Measurements from ENCODE around the gene IGSF22. TPM values are rescaled to one million over a fixed set of nuclear protein-coding genes. Genes with fewer than 3 reads are reported as not detected.

Gene IGSF22
- total and polyA plus RNA-seq, 2 of the 8 experiments (the other 6 are each of a cell fraction or from before 2014, with no cell fraction given): 0.14 TPM; not detected in 1

DNA sequence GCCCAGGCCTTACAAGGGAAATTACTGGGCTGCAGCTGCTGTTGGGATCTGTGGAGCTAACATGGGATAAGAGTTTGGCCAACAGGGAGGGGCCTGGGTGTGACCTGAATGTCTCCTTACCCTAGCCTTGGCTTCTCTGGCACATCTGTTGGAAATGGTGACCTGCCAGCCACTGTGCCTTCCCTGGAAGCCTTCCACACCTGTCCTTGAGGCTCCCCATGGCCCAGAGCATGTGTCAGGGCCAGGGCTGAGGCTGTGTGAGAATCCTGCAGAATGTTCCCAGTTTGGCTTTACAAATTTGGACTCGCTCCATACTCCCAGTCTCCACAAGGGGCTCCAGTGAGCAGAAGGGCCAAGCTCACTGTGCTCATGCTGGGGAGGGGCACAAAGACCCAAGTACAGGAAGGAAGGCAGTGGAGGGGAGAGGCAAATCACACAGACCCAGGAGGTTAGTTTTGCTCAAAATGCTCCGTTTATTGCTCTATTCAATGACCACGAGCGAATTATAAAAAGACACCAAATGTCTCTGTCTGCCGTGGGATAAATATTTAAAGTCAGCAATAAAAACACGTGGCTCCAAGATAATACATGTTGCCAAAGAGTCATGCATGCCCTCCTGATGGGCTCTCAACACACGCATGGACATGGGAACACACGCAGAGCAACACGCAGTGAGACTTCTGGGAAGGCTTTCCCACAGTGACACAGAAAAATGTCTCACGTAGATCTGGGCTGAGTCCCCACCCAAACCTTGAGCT lies 1.7 kb upstream of the IGSF22 start:
- ChIA-PET CTCF (ENCODE audit: partially characterized antibody) (interaction anchor here (0.6 to 11.9 kb wide), 32 partner anchors 11 to 202 kb away, joined by 3 to 225 read pairs (median 4); partner anchors contain the start of gene TMEM86A), POLR2A (ENCODE audit: partially characterized antibody) (interaction anchor here (1.0 to 1.5 kb wide), 3 partner anchors 13 to 29 kb away, joined by 3 read pairs; partner anchors contain the start of gene TMEM86A)
- Histone ChIP-seq H3K79me2 (ENCODE audit: control insufficient read depth in 1 of 2, insufficient read depth in 2 of 2, low read length in 2 of 2) (no peaks in the 10 kb centered on the region), H3K4me3 (ENCODE audit: extremely low read depth in 1 of 4, insufficient read depth in 2 of 4, low read depth in 3 of 4, low read length in 4 of 4) (no peak overlapping the region), H3K36me3 (ENCODE audit: control insufficient read depth in 2 of 4, insufficient read depth in 4 of 4, low read length in 3 of 4) (no peaks in the 10 kb centered on the region; a peak in 1 of 8 replicates), H3K4me2 (ENCODE audit: insufficient read depth in 1 of 2, low read depth in 2 of 2, low read length in 2 of 2) (no peak overlapping the region), H3K27ac (ENCODE audit: low read depth, low read length) (no peak overlapping the region), H3K4me1 (replicated peaks in 1 of 4; ENCODE audit: control insufficient read depth in 3 of 4, insufficient read depth in 4 of 4, low read length in 3 of 4) (peaks cover 0 to 20% (median 14%) of the 10 kb centered on the region in 4 experiments; a peak in 5 of 7 replicates), H2BK20ac (ENCODE audit: low read length) (peak overlapping the region; percentile 80), H4K5ac (ENCODE audit: insufficient read length, low read depth, low read length) (no peak overlapping the region), H2BK15ac (ENCODE audit: low read length) (peak overlapping the region; percentile 66; the same call in 1 of the 2 replicates), H3K9ac (replicated peaks in 1 of 4; ENCODE audit: extremely low read depth in 1 of 4, low read depth in 3 of 4, low read length in 3 of 4) (no peak overlapping the region), H3K23ac (ENCODE audit: insufficient read length) (no peak overlapping the region), H3K23me2 (ENCODE audit: low read depth, low read length) (no peaks in the 10 kb centered on the region), H3K4ac (replicated peaks; ENCODE audit: insufficient read length, low read depth, low read length) (no peak overlapping the region), H2AK5ac (ENCODE audit: low read depth, low read length) (peak overlapping the region; percentile 17; the same call in 1 of the 2 replicates), H2BK12ac (ENCODE audit: low read depth, low read length) (0 out of 2 replicates have a peak overlapping the region, but pooled peaks have one; percentile 10), H3K27me3 (replicated peaks in 1 of 4; ENCODE audit: control insufficient read depth in 3 of 4, extremely low read depth in 1 of 4, insufficient read depth in 3 of 4, low read length in 3 of 4) (no peaks in the 10 kb centered on the region), H4K91ac (replicated peaks; ENCODE audit: insufficient read length, low read length) (no peak overlapping the region), H2AFZ (ENCODE audit: low read length) (peak overlapping the region; percentile 31; the same call in 1 of the 2 replicates), H3K9me3 (ENCODE audit: insufficient read depth in 2 of 2, low read depth in 1 of 2, low read length in 1 of 2) (no peaks in the 10 kb centered on the region), H4K20me1 (replicated peaks in 1 of 2; ENCODE audit: control insufficient read depth in 1 of 2, insufficient read depth in 2 of 2, low read length in 2 of 2) (no peaks in the 10 kb centered on the region), H2BK5ac (ENCODE audit: low read depth, low read length) (0 out of 2 replicates have a peak overlapping the region, but pooled peaks have one; percentile 52), H2BK120ac (replicated peaks; ENCODE audit: low read depth, low read length) (no peak overlapping the region), H3K14ac (ENCODE audit: insufficient read length) (no peak overlapping the region), H3K56ac (replicated peaks; ENCODE audit: insufficient read length, low read depth, low read length) (no peak overlapping the region), H3K18ac (ENCODE audit: extremely low read depth, low read length) (peak overlapping the region; percentile 55), H4K8ac (ENCODE audit: extremely low read depth, insufficient read depth, low read length) (no peak overlapping the region), H3K79me1 (ENCODE audit: low read depth, low read length) (no peaks in the 10 kb centered on the region)
- peak in 1 of 2 experiments; percentile 85 for DNase-seq (ENCODE audit: low read depth in 1 of 2, low spot score in 2 of 2)
- peak; percentile 81 for FAIRE-seq
- WGBS, 2 experiments (ENCODE audit: extremely low coverage in 1 of 2, insufficient coverage in 1 of 2, insufficient read length in 1 of 2, insufficient replicate concordance in 2 of 2, low coverage in 1 of 2, low lambda C conversion rate in 2 of 2, missing lambda C conversion rate in 1 of 2): 48% methylated on average over 9 of the region's 10 CpGs; no CpG with 5 or more reads in 1 of the 2 experiments
- TF ChIP-seq HDAC2 (IDR thresholded peaks at IDR 0.05; ENCODE audit: borderline replicate concordance in 1 of 2, low read depth in 2 of 2, low read length in 2 of 2) (no peak), RAD21 (IDR thresholded peaks at IDR 0.05 in 1 of 2, conservative IDR thresholded peaks at IDR 0.05 in 1 of 2; ENCODE audit: low read depth in 2 of 2, low read length in 2 of 2) (peak; percentile 33 to 59), EGR1 (IDR thresholded peaks at IDR 0.05; ENCODE audit: borderline replicate concordance, low read depth, low read length) (no peak)
